ENCODE results near the gene MAPK14. TPM values are rescaled to one million over a fixed set of nuclear protein-coding genes. Genes with fewer than 3 reads are reported as not detected.
A peak's percentile ranks its signal among the peaks of the same experiment; 100 is the strongest.

Gene MAPK14
- total and polyA plus RNA-seq, 10 of the 15 experiments (the other 5 are each of a cell fraction or from before 2014, with no cell fraction given): 12.5 to 59.5 (median 43.0) TPM

DNA sequence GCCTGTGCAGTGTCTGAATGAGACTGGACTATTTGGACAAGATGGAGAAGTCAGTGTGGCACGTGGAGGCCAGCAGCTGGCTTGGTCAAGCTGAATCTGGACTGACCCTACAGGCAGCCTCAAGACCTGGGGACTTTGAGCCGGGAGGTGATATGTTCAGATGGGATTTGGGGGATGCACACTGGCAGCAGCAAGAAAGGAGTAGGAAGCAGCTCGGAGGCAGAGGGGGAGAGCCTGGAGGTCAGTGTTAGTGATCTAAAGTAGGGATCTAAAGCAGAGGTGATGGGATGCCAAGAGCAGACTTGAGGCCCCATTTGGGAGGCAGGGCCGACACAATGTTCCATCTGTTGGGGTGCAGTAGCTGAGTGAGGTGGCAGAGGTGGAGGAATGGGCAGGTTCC is 105.5 kb downstream of the MAPK14 start (continued):
- TF ChIP-seq PAX5 (IDR thresholded peaks at IDR 0.05; ENCODE audit: borderline replicate concordance, low read depth, low read length): no peak
- no peak for TF ChIP-seq POU2F2 (IDR thresholded peaks at IDR 0.05; ENCODE audit: borderline replicate concordance, low read depth, low read length)
- TF ChIP-seq, protein P1, sequence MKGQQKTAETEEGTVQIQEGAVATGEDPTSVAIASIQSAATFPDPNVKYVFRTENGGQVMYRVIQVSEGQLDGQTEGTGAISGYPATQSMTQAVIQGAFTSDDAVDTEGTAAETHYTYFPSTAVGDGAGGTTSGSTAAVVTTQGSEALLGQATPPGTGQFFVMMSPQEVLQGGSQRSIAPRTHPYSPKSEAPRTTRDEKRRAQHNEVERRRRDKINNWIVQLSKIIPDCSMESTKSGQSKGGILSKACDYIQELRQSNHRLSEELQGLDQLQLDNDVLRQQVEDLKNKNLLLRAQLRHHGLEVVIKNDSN (IDR thresholded peaks at IDR 0.05; ENCODE audit: borderline replicate concordance, extremely low read length, insufficient read depth, low read depth, low read length): no peak
- TF ChIP-seq BRCA1 (IDR thresholded peaks at IDR 0.05; ENCODE audit: low read depth, low read length): no peak
- TF ChIP-seq, protein P2, sequence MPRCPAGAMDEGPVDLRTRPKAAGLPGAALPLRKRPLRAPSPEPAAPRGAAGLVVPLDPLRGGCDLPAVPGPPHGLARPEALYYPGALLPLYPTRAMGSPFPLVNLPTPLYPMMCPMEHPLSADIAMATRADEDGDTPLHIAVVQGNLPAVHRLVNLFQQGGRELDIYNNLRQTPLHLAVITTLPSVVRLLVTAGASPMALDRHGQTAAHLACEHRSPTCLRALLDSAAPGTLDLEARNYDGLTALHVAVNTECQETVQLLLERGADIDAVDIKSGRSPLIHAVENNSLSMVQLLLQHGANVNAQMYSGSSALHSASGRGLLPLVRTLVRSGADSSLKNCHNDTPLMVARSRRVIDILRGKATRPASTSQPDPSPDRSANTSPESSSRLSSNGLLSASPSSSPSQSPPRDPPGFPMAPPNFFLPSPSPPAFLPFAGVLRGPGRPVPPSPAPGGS (IDR thresholded peaks at IDR 0.05; ENCODE audit: borderline replicate concordance, insufficient read depth, low read depth, low read length, poor library complexity, severe bottlenecking): no peak
- no peak for TF ChIP-seq CHD4 (IDR thresholded peaks at IDR 0.05)
- TF ChIP-seq BCL11A (IDR thresholded peaks at IDR 0.05; ENCODE audit: low read depth, low read length): no peak
- TF ChIP-seq SIN3A (IDR thresholded peaks at IDR 0.05; ENCODE audit: low read depth, low read length): no peak

DNA sequence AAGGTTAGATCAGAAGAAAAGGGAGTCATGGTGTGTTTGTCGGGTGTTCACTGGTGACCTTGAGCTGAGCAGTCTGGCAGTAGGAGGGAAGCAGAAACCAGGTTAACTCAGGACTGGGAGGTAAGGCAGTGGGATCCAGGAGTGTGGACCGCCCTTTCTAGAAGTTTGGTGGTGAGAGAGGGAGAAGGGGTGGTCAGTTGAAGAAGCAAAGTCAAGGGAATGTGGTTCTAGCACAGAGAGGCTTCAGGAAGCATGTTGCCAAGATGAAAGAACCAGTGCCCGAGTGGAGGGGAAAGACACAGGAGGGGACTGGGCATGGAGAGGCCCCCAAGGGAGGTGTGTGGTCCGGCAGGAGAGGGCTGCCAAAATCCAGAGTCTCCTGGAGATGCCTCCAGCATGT is 106.3 kb downstream of the MAPK14 start:
- Histone ChIP-seq H3K27me3 (replicated peaks in 1 of 2; ENCODE audit: control insufficient read depth in 2 of 2, insufficient read depth in 2 of 2, low read length in 1 of 2) (no peaks in the 10 kb centered on the region), H2AFZ (ENCODE audit: control insufficient read depth, low read depth, low read length) (no peak overlapping the region), H3K4me2 (ENCODE audit: control insufficient read depth, insufficient read depth) (no peak overlapping the region), H3K9me3 (replicated peaks; ENCODE audit: control insufficient read depth, insufficient read depth, low read length) (no peaks in the 10 kb centered on the region), H3K4me3 (no peak overlapping the region), H3K36me3 (ENCODE audit: control insufficient read depth in 2 of 2, insufficient read depth in 2 of 2, low read length in 1 of 2) (no peaks in the 10 kb centered on the region), H4K20me1 (ENCODE audit: control insufficient read depth, insufficient read depth) (no peaks in the 10 kb centered on the region), H3K9ac (ENCODE audit: control insufficient read depth, insufficient read depth, low read length) (no peak overlapping the region), H3K27ac (ENCODE audit: control insufficient read depth, insufficient read depth) (no peak overlapping the region), H3K79me2 (ENCODE audit: control insufficient read depth, insufficient read depth, low read length) (no peaks in the 10 kb centered on the region), H3K4me1 (ENCODE audit: control insufficient read depth, insufficient read depth, low read length) (peaks cover 30% of the 10 kb centered on the region)
- ChIA-PET RAD21 (ENCODE audit: unreplicated experiment) (interaction anchor here (3.1 kb wide), 1 partner anchor 61 kb away, joined by 19 read pairs; no protein-coding TSS in a partner anchor), SMC1A (ENCODE audit: uncharacterized antibody, unreplicated experiment) (interaction anchor here (1.2 to 3.2 kb wide), 4 partner anchors 13 to 69 kb away, joined by 3 to 10 read pairs (median 6); no protein-coding TSS in a partner anchor), POLR2A (interaction anchor here (1.0 to 1.6 kb wide), 2 partner anchors 21 to 61 kb away, joined by 5 to 12 read pairs; no protein-coding TSS in a partner anchor), CTCF (interaction anchor here (1.0 to 2.0 kb wide), 3 partner anchors 26 to 168 kb away, joined by 3 to 6 read pairs (median 4); no protein-coding TSS in a partner anchor)
- intact Hi-C loops (cut with micrococcal nuclease; ENCODE audit: unreplicated experiment) (no loop called here), in situ Hi-C loops (cut with MboI) (no loop called here)
- no TSS peak for BruUV-seq (replicated peaks)
- ATAC-seq (no peak), FAIRE-seq (peak; percentile 65), DNase-seq (ENCODE audit: low read depth, low spot score) (no peak)
- 76% methylated on average over 4 of the region's 4 CpGs for WGBS (ENCODE audit: insufficient coverage, insufficient replicate concordance, low lambda C conversion rate, missing lambda C conversion rate)
- no peak for TF ChIP-seq HDAC6 (IDR thresholded peaks at IDR 0.05; ENCODE audit: unreplicated experiment)
